Stimulated activated CD8-positive, alpha-beta memory T cell treated with anti-CD3 and anti-CD28 coated beads, Interleukin-7, amount 100 ng/mL, for 24 hours (primary cell): ENCODE measurements around the gene ATRN.

Experiments
- DNase-seq: peaks from one replicate; pipeline ENCODE4 v3.0.0-alpha.2; 2020; ENCODE audit warnings: low read depth

The ATRN gene

DNA sequence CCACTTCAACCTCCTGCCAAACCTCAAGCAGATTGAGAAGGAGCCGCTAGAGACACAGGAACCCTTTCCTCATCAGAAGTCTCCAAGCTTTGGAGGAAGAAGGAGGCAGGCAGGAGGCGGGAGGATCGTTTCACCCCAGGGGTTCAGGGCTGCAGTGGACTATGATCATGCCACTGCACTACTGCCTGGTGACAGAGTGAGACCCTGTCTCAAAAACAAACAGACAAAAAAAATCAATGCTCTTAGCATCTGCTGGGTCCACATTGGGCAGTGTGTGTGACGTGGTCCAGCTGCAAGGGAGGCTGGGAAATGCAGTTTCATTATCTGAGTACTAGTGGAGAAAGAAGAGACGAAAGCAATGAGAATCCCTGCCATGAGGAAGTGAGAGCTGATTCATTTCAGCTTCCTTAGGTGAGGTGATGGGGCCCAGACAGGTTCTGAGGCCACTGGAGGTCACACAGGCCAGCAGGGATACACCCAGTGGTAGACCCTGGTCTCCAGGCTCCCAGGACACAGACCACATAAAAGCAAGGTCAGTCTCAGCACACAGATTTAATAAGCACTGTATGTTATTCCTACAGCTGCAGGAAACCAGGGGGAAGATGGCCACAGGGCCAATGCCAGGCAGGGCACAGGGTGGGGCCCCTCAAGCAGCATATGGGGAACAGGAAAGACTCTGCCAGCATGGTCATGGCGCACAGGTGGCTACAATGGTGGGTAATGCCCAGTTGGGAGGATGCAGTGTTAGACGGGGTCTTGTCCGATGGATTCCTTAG is 188.1 kb downstream of the ATRN start:
- no peak for DNase-seq

DNA sequence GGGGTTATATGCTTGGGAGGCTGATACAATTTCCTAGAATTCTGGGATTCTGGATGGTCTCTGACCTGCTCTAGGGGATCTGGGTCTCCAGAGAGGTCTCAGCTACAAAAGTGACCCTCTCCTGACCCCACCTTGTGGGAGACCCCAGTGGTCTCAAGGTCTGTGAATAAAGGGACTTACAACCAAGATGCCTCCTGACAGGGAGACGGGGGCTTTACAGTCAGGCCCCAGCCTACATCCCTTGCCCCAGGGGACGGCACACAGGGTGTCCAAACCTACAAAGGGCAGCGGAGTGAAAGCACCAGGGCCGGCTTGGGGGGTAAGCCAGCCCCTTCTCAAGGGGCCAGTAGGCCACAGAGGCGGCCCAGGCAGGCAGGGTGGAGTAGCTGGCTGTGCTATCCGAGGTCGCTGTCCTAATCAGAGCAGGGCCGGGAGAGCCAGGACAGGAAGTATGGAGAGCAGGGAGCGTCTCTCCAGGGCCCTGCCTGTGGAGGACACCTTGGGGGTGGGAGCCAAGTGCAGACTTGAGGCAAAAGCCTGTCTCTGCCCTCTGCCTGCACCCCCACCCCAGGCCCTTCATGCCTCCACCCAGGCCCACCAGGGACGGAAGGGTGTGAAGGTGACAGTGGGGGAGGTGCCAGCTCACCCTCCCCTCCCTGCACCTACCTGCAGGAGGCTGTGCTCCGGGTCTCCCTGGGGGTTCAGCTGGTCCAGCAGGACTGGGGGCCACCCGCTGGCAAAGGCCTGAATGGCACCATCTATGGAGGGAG is 188.9 kb downstream of the ATRN start:
- DNase-seq, result no peak

DNA sequence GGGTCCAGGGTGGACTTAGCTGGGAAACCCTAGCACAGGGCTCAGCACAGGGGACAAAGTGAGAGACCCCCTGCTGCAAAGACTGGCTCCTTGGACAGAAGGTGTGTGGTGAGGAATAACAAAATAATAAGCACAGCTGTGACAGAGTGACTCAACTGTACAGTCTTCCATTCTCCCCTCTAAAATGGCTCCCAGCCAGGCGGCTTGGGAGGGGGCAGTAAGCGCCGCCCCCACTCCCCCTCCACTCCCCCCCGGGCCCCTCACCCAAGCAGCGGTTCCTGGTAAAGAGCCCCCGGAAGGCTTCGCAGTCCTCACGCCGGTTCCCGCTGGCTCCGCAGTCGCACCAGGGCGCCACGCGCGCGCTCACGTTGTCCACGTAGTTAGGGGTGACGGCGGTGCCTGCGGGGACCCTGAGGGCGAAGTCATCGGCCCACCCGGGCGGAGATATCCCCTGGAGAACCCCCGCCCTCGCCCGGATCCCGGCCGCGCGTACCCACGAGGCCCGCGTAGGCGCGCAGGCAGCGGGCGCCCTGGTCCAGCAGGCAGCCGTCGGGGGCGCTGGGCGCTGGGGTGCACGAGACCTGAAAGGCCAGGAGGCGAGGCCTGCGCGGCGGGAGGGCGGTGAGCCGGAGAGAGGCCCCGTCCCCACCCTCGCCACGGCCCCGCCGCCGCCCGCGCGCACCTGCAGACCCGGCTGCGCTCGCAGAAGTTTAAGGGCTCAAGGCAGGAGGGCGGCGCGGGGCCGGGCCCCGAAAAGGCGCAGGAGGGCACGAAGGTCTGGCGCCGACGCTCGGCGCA is 189.6 kb downstream of the ATRN start:
- no peak for DNase-seq

DNA sequence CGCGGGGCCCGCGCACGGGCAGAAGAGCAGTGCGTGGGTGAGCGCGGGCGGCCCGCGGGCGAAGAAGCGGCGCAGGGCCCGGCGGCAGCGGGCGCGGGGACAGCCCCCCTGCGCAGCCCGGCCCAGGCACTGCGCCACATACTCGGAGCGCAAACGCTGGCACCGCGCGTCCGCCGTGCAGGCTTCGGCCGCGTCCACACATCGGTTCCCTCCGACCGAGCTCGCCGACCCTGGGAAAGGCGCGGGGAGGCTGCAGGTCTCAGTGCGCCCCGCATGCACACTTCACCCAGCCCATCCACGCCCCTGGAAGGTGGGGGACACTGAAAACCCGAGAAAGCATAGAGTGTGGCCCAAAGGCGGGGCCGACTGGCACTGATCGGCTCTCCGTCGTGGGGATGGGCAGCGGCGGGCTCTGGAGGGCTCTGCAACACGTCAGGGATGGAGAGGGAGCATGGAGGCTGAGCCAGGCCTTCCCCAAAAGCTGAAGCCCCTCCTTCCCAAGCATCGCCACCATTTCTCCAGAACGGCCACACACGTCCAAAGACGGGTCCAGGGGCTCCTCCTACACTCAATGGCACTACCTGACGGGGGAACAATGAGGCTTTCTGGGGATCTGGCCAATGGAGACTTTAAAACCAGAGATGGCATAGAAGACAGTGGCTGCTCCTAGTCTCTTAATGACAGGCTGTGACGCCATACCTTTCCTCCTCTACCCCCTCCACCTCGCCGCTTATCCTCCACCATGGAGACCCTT is 190.4 kb downstream of the ATRN start:
- DNase-seq, result no peak

DNA sequence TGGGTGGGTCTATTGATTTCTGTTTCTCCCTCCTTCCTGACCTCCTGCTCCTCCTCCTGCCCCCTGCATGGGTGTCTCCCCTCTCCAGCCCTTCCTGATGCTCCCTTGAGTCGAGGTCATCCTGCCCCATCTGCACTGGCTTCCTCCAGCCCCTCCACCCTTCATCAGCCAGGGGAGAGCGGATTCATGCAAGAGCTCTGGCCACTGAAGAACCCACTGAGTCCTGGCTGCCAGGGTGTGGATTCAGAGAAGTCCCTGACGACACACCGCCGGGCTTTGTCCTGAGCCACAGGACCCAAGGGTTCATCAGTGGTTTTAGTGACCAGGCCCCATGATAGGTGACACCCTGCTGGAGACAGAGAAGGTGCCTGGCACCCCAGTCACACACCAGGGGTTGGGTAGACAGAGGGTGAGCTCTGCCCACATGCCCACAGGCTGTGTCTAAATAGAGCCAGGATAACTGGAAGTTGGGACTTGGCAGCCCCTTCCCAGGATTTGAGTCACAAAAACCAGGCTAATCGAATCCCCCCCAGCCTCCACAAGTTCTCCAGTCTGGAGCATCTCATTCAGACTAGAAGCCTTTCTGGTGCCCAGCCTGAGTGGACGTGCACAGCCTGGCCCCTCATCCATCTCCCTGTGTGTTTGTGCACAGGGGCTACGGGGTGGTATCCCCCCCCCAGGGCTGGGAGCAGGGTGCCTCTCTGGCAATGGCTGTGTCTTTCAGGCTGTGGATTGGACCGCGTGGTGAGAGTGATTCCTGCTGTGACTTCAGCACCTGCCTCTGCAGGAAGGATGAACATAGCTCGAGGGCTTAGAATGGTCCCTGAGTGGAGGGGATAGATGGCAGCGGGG is 191.2 kb downstream of the ATRN start:
- no peak for DNase-seq

DNA sequence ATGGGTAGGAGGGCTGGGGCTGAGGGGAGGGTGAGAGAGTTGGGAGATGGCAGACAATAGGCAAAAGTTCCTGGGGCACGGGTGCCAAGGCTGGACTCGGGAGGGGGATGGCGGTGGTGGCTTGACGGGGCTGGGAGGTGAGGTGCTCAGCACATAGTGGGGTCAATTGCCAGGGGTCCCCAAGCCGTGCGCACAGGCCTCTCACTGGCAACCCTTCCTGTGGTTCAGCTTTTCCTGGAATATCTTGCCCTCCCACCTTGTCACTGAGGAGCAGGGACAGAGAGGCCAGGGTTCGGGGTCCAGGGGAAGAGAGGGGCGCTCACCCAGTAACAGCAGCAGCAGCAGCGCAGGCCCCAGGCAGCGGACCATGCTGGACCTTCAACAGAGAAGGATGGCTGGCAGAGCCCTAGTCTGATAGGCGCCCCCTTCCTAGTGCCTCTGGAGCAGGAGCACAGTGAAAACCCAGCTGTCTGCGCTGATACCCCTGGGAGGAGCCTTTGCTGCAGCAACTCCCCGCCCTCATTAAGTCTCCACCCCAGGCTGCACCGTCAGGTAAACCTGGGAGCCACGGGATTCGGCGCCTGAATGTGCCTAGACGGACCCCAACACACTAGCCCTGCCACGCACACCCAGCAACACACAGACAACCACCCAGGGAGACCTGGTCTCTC is 192.3 kb downstream of the ATRN start, which contains the start of gene GFRA4:
GFRA4 (minus strand) TSS at position 369 of the 671 bp plus-strand sequence; CDS start at position 369, 0 bp downstream.
- no peak for DNase-seq

DNA sequence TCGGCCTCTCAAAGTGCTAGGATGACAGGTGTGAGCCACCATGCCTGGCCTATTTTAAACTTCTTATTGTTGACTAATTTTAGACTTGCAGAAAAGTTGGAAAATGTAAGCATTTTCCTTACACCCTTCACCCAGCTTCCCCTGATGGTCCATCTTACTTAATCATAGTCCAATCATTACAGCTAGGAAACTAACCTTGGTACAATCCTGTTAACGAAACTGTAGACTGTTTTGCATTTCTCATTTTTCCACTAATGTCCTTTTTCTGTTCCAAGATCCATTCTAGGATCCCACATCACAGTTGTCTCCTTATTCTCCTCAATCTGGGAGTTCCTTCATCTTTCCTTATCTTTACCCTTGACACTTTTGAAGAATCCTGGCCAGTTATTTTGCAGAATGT is 193.0 kb downstream of the ATRN start:
- DNase-seq, result no peak

DNA sequence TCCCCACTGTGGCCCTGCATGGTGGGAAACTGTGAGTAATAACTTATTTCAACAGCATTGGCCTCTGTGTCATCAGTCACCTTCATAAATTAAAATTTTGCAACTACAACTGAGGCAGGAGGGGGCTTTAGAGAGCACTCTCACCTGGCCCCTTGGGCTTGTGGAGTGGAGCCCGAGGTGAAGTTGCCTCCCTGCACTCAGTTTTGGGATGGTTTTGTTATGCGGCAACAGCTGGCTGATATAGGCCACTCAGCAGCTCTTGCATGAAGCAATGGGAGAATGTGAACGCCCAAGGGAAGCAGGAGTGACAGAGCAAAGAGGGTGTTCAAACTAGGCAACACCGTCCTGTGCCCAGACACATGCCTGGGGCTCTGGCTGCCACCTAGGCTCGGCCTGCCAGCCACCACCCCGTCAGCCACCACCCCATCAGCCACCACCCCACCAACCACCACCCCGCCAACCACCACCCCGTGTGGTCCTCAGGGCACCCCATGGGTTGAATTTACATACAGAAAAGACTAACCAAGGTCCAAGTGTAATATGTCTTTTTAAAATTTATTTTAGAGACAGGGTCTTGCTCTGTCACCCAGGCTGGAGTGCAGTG is 196.7 kb downstream of the ATRN start:
- DNase-seq, result no peak

DNA sequence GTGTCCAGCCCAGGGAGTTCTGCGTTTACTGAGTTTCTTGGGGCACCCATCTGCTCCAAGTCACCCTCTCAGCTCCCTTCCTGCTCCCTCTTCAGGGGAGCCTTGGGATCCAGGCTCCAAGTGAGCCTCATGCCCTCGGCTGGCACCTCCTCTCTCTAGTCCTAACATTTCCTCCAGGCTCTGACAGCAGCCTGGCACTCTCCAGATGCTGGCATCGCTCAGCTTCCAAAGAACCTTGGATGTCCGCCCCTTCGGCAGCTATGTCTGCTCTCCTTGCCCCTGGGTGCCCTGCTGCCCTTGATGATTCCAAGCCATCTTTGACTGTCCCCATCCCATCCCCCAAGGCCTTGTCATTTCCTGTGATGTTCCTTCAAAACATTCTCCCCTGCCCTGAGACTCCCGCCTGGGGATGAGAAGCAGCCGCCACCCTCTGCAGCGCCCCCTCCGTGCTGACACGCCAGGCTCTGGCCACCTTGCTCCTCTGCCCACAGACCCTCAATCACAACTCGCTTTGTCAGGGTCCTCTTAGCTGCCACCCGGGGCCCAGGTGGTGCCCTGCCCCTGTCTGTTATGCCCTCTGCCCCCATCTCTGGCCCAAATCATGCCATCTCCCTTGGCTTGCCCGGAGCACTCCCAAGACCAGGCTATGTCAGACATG is 199.0 kb downstream of the ATRN start:
- no peak for DNase-seq

DNA sequence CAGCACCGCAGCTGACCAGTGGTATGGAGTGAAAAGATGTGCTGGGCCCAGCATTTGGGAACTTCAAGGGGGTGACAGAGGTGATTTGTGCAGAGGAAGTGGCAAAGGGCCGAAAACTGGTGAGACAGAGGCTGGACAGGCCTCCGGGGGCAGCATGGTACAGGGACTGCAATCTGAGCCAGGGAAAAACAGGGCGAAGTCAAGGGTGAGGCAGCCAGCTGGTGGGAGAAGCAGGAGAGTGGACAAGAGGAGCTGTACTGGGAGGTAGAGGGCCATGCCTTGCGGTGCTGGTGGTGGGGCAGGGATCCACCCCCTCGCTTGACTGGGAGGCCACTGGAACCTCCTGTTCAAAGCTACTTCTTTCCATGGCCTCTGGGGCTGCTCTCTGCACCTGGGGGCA is 199.7 kb downstream of the ATRN start:
- no peak for DNase-seq

DNA sequence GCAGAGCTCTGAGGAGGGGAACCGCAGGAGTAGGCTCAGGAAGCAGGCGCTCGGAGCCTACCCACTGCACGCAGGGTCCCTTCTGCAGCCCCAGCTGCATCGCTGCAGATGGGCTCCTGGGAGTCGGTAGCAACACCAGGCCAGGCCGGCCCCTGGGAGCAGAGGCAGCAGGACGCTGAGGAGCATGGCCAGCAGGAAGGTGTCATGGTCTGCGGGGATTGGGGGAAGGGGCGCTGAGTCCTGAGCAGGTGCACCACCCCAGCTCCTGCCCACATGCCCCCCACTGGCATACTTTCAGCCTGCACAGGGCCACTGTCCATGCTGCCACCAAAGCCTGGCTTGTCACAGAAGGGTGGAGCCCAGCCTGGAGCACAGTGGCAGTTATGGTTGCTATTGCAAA is 200.1 kb downstream of the ATRN start:
- no peak for DNase-seq

DNA sequence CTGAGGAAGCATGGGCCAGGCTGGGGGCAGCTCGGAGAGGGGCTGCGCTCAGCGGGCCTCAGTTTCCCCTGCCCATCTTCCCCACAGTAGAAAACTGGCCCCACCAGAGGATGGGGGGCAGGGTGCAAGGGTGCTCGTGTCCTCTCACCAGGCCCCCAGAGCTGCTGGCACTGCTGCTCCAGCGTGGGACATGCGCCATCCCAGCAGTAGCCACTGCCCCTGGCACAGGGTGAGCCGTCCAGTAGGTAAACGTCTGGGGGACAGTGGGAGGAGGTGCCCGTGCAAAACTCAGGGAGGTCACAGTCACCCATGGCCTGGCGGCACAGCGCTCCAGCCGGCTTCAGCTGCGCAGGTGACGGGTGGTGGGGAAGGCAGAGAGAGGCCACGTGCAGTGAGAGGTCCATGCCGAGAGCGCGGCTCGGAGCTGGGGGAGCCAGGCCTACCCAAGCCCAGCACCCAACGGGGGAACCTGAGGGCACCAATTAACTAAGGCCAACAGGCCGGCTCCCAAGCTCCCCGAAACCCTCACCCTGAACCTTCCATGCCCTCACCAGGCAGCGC is 201.2 kb downstream of the ATRN start:
- DNase-seq, result no peak

DNA sequence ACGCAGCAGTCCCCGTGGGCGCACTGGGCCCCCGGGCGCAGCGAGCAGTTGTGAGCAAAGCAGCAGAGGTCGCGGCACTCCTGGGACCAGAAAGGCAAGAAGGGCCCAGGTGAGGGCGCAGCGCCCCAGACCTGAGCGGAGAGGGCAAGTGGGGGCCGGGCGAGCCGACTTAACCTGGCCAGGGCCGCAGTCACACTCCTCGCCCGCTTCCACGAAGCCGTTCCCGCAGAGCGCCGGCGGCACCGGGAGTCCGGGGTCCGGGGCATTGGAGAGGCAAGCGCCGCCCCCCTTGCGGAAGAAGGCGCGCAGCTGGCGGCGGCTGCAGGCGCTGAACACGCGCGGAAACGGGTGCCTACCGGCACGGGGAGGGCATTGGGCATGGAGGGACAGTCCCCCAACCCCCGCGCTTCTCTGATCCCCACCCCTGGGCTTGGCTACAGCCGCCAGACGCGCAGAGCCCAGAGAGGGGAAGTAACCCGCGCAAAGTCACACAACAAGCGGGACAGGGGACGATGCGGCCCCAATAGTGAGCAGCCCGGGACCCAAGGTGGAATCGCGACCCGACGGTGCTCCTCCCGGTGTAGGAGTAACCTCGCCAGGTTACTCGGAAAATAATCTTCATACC is 201.8 kb downstream of the ATRN start:
- DNase-seq, result no peak

DNA sequence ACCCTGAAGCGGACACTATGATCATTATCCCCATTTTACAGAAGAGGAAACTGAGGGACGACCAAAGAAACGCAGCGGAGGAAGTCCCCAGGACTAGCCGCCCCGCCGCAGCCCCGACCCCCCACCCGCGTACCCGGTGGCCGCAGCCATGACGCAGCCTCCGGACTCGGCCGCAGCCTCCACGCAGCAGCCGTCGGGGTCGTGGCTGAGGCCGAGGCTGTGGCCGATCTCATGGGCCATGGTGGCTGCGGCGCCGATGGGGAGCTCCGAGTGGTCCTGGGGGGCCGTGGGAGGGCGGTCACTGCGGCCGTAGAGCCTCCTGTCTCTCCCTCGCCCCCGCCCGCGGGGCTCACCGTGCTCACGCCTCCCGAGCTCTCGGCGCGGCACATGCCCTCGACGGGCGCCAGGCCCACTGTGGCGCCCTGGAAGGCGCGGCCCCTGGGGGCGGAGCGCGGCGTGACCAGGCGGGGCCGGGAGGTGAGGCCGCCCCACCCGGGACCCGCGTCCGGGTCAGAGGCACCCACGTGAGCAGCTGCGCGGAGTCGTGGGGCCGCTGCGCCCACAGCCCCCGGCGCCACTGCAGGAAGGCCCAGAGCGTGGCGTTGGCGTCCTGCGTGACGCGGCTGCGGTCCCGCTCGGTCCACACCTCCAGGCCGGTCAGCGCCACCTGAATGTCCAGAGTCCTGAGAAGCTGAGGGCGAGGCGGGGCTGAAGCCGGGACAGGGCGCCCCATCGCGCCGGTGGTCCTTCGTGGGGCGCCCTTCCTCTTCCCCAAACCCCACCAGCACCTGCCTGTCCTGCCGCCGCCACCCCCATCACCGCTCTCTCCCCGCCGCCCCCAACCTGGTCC is 202.6 kb downstream of the ATRN start:
- DNase-seq, result no peak

DNA sequence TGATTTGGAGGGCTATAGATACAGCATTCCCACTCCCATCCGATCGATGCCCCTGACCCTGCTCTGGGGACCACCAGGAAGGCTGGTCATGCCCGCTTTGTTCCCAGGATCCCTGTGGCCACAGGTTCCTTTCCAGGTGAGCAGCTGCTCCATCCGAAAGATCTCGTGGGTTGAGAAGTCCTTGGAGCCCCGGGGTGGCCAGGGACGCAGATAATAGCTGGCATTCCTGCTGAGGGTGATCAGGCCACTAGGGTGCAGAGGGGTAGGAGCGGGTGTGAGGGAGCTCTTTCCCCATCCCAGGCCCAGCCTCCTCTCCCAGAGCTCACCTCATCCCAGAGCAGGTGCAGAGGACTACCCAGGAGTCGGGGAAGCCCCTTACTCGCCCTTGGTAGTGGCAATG is 203.6 kb downstream of the ATRN start:
- DNase-seq, result no peak

DNA sequence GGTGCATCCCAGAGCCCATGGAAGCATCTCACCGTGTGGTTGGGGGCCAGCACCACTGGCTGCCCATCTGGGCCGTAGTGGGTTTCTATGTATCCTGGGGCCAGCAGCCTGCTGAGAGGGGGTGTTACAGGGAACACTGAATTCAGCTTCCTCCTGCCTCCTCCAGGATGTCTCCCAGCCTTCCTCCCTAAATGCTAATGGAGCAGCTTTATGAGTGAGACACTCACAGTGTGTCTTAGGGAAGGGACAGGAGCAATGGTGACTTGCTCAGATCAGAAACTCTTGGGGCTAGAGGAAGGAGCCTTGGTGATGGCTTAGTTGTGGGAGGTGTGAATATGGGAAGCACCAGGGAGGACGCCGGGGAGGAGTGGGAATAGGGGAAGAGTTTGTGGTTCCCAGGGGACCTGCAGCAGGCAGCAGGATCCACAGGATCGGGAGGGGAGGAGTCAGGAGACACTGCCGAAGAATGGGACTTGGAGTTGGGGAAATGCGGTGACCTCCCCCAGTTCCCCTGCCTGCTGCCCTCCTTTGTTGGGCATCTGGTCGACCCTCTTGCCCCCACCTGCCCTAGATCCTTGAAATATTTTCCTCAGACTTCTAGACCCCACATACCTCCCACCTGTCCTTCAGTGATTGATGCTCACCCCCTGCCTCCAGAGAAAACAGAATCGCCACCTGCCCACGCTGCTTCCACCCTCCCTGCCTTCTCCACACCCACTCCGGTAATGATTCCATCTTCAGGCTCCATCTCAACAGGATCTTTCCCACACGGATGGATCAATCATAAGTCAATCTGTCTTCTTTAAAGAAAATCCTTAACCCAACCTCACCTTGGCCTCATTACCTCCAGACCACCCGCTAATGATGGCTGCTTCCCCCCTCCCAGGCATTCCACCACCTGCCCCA is 204.4 kb downstream of the ATRN start:
- no peak for DNase-seq

DNA sequence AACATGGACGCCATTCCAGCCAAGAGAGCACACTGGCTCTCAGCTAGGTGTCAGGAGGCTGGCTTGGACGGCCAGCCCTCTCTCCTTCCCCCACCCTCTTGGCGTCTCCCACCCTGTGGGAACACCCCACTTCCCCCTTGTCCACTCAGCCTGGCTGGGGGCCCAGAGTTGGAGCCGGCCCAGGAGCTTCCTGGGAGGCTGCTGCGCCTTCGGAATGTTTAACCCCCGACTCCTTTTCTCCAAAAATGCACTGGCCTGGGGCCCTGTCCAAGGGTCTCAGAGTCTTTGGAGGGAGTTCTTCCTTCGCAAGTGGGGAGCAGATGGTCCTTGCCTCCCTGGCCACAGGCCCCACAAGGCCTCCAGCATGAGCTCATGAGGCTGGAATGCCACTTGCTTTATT is 206.9 kb downstream of the ATRN start:
- DNase-seq, result no peak
